IMR-90 (cell line): ENCODE data around the gene TRIM66. TPM values are rescaled to one million over a fixed set of nuclear protein-coding genes. Genes with fewer than 3 reads are reported as not detected.
A peak's percentile ranks its signal among the peaks of the same experiment; 100 is the strongest.

ENCODE experiments used
- ATAC-seq: fragments of 200-7000 bp; cut with Tn5 transposase; 2 replicates; pipeline ENCODE4 v1.9.1; 2020; ENCODE audit warnings: low read depth, mild to moderate bottlenecking, moderate library complexity
- BruUV-seq: library from RNA; stranded (reverse); fragments of 400-500 nt; replicated peaks from 2 replicates; lab custom pipeline; 2021; lab: Mats Ljungman, UMichigan
- CTCF ChIA-PET: fragments of 300-600 bp; formaldehyde crosslinking; extraction: SDS; loops from one replicate; lab custom pipeline; 2021; ENCODE audit warnings: antibody characterized with exemption; lab: Yijun Ruan, JAX
- POLR2A ChIA-PET: fragments of 300-600 bp; sonication (Branson Sonifier 250); formaldehyde crosslinking; loops from one replicate; lab custom pipeline; 2022; ENCODE audit warnings: antibody characterized with exemption; ENCODE audit not compliant: unreplicated experiment; lab: Charles Lee
- DNase-seq: peaks from one replicate; pipeline ENCODE4 v3.0.0; 2013
- H2AFZ ChIP-seq: replicated peaks from 2 replicates; pipeline ENCODE3; 2013; ENCODE audit warnings: low read length, mild to moderate bottlenecking; ENCODE audit not compliant: poor library complexity
- H2AK5ac ChIP-seq: 2 replicates; pipeline ENCODE4 v1.6.1; 2013; ENCODE audit warnings: low read depth, low read length, inconsistent platforms
- H2AK9ac ChIP-seq: replicated peaks from 2 replicates; pipeline ENCODE3; 2013; ENCODE audit warnings: mild to moderate bottlenecking, low read depth, low read length, moderate library complexity; ENCODE audit not compliant: poor library complexity
- H2BK120ac ChIP-seq: 2 replicates; pipeline ENCODE4 v1.6.1; 2013; ENCODE audit warnings: low read depth, low read length, inconsistent platforms
- H2BK15ac ChIP-seq: 3 replicates; pipeline ENCODE4 v1.6.1; 2013; ENCODE audit warnings: low read depth, low read length, inconsistent platforms
- H2BK20ac ChIP-seq: 2 replicates; pipeline ENCODE4 v1.6.1; 2013; ENCODE audit warnings: low read depth, mild to moderate bottlenecking, inconsistent platforms, low read length, moderate library complexity
- H2BK5ac ChIP-seq: 2 replicates; pipeline ENCODE4 v1.6.1; 2013; ENCODE audit warnings: mild to moderate bottlenecking, low read depth, low read length, inconsistent platforms; ENCODE audit not compliant: poor library complexity, severe bottlenecking
- H3K14ac ChIP-seq: replicated peaks from 2 replicates; pipeline ENCODE4 v1.6.1; 2013; ENCODE audit warnings: low read depth, low read length, inconsistent platforms
- H3K18ac ChIP-seq: 2 replicates; pipeline ENCODE4 v1.6.1; 2013; ENCODE audit warnings: low read depth, low read length, control low read depth
- H3K23ac ChIP-seq: 2 replicates; pipeline ENCODE4 v1.6.1; 2013; ENCODE audit warnings: low read depth, low read length, inconsistent platforms
- H3K27ac ChIP-seq: 2 replicates; pipeline ENCODE4 v1.5.1; 2013; ENCODE audit warnings: mild to moderate bottlenecking, control low read depth, low read length; ENCODE audit not compliant: insufficient read depth
- H3K27me3 ChIP-seq: 2 replicates; pipeline ENCODE4 v1.6.1; 2013; ENCODE audit warnings: low read length; ENCODE audit not compliant: control insufficient read depth, insufficient read depth
- H3K36me3 ChIP-seq: 2 replicates; pipeline ENCODE4 v1.6.1; 2013; ENCODE audit warnings: low read length, mixed read lengths; ENCODE audit not compliant: control insufficient read depth, insufficient read depth
- H3K4ac ChIP-seq: 2 replicates; pipeline ENCODE4 v1.6.1; 2013; ENCODE audit warnings: low read depth, low read length, inconsistent platforms
- H3K4me1 ChIP-seq: 2 replicates; pipeline ENCODE4 v1.6.1; 2013; ENCODE audit warnings: low read length, mixed read lengths; ENCODE audit not compliant: control insufficient read depth, insufficient read depth
- H3K4me2 ChIP-seq: 2 replicates; pipeline ENCODE4 v1.6.1; 2013; ENCODE audit warnings: low read depth, mild to moderate bottlenecking, control low read depth, low read length, moderate library complexity
- H3K4me3 ChIP-seq: 2 replicates; pipeline ENCODE4 v1.5.1; 2013; ENCODE audit warnings: low read depth, mild to moderate bottlenecking, control low read depth, low read length, moderate library complexity; ENCODE audit not compliant: insufficient read depth
- H3K56ac ChIP-seq: 2 replicates; pipeline ENCODE4 v1.6.1; 2013; ENCODE audit warnings: low read length, inconsistent platforms; ENCODE audit not compliant: insufficient read depth; ENCODE audit errors: extremely low read depth
- H3K79me1 ChIP-seq, 2 experiments: 2 replicates each; pipeline ENCODE4 v1.6.1; 2013; ENCODE audit warnings: low read length in 2 of 2, inconsistent platforms in 1 of 2, low read depth in 1 of 2
- H3K9ac ChIP-seq: 2 replicates; pipeline ENCODE4 v1.6.1; 2013; ENCODE audit warnings: low read depth, low read length, control low read depth
- H3K9me1 ChIP-seq: 2 replicates; pipeline ENCODE4 v1.6.1; 2013; ENCODE audit warnings: low read length, inconsistent platforms; ENCODE audit not compliant: insufficient read depth
- H3K9me3 ChIP-seq: 2 replicates; pipeline ENCODE4 v1.6.1; 2013; ENCODE audit warnings: low read length; ENCODE audit not compliant: control insufficient read depth, insufficient read depth
- H4K20me1 ChIP-seq: 2 replicates; pipeline ENCODE4 v1.6.1; 2013; ENCODE audit warnings: low read length, inconsistent platforms; ENCODE audit not compliant: insufficient read depth
- H4K5ac ChIP-seq: 2 replicates; pipeline ENCODE4 v1.6.1; 2013; ENCODE audit warnings: mild to moderate bottlenecking, low read depth, low read length, control low read depth
- H4K8ac ChIP-seq, 2 experiments: 2 replicates each; pipeline ENCODE4 v1.6.1; 2013; ENCODE audit warnings: low read depth in 2 of 2, low read length in 2 of 2, control low read depth in 1 of 2, inconsistent platforms in 1 of 2
- H4K91ac ChIP-seq: 2 replicates; pipeline ENCODE4 v1.6.1; 2013; ENCODE audit warnings: low read depth, low read length, inconsistent platforms; ENCODE audit not compliant: insufficient read depth
- CHD1 ChIP-seq: IDR thresholded peaks from 2 replicates; pipeline ENCODE4 v1.6.1; 2012; ENCODE audit warnings: low read depth, low read length, improper control_type of control experiment
- CTCF ChIP-seq: conservative IDR thresholded peaks from 2 replicates; pipeline ENCODE4 v1.5.1; 2012; ENCODE audit warnings: mild to moderate bottlenecking, low read depth, low read length, improper control_type of control experiment
- ELK1 ChIP-seq: fragments of 150-350 bp; IDR thresholded peaks from 2 replicates; pipeline ENCODE4 v1.6.1; 2016; ENCODE audit warnings: low read depth, mild to moderate bottlenecking, low read length, moderate library complexity, borderline replicate concordance
- FOS ChIP-seq: fragments of 150-350 bp; IDR thresholded peaks from 2 replicates; pipeline ENCODE4 v1.6.1; 2016; ENCODE audit warnings: low read depth, low read length
- MXI1 ChIP-seq: IDR thresholded peaks from 2 replicates; pipeline ENCODE4 v1.6.1; 2012; ENCODE audit warnings: low read depth, mild to moderate bottlenecking, low read length, moderate library complexity, borderline replicate concordance
- NFE2L2 ChIP-seq: fragments of 150-350 bp; IDR thresholded peaks from 2 replicates; pipeline ENCODE4 v1.6.1; 2016; ENCODE audit warnings: low read depth, mild to moderate bottlenecking, low read length
- POLR2A ChIP-seq: IDR thresholded peaks from 2 replicates; pipeline ENCODE4 v1.6.1; 2012; ENCODE audit warnings: mild to moderate bottlenecking, low read depth, low read length
- RAD21 ChIP-seq: IDR thresholded peaks from 2 replicates; pipeline ENCODE4 v1.6.1; 2012; ENCODE audit warnings: low read length, improper control_type of control experiment
- RCOR1 ChIP-seq: IDR thresholded peaks from 2 replicates; pipeline ENCODE4 v1.6.1; 2012; ENCODE audit warnings: mild to moderate bottlenecking, low read length, improper control_type of control experiment; ENCODE audit not compliant: insufficient replicate concordance
- SMC3 ChIP-seq: fragments of 150-350 bp; IDR thresholded peaks from 2 replicates; pipeline ENCODE4 v1.6.1; 2016; ENCODE audit warnings: low read depth, mild to moderate bottlenecking, antibody characterized with exemption, low read length, moderate library complexity
- USF2 ChIP-seq: fragments of 150-350 bp; IDR thresholded peaks from 2 replicates; pipeline ENCODE4 v1.6.1; 2017; ENCODE audit warnings: mild to moderate bottlenecking, antibody characterized with exemption, low read length, low read depth
- WGBS, 2 experiments: methylation state at CpG; one replicate each; pipeline versions ENCODE4 v1.1.5 to v1.1.7; 2013; ENCODE audit warnings: missing lambda C conversion rate in 2 of 2; ENCODE audit not compliant: insufficient read length in 1 of 2; ENCODE audit errors: extremely low coverage in 2 of 2; 5-methylcytosine and 5-hydroxymethylcytosine counted together
- dilution Hi-C: fragments of 300-500 bp; cut with HindIII; formaldehyde crosslinking; loops from one replicate; pipeline ENCODE4 v1.14.3; 2018; ENCODE audit warnings: low sequenced_read_pairs; ENCODE audit not compliant: unreplicated experiment
- in situ Hi-C: fragments of 300-500 bp; cut with MboI; formaldehyde crosslinking; loops from 3 replicates; pipeline ENCODE4 v1.14.3; 2019; ENCODE audit warnings: low sequenced_read_pairs, inconsistent platforms, mixed read lengths
- intact Hi-C: fragments of 100-400 bp; cut with micrococcal nuclease; formaldehyde crosslinking; loops from 2 replicates; pipeline ENCODE4 v1.10.0; 2022
- polyA plus RNA-seq, 3 experiments: library from polyadenylated mRNA; depleted of rRNA; stranded (reverse); fragments of >200 nt; gene quantifications; 2 replicates each; pipeline ENCODE4 v1.2.3, GENCODE V29; 2012; ENCODE audit warnings: low replicate concordance in 1 of 3
- total RNA-seq: library from RNA; depleted of rRNA; stranded (reverse); fragments of >200 nt; gene quantifications from 2 replicates; pipeline ENCODE4 v1.2.3, GENCODE V29; 2012

TRIM66 gene
- total and polyA plus RNA-seq, 2 of the 4 experiments (the other 2 are of a cell fraction), result 4.4 to 5.0 TPM

- peaks cover 37% of the 10 kb centered on the region for H3K36me3 ChIP-seq
- no peak overlapping the region for H4K5ac ChIP-seq
- dilution Hi-C loops (no loop called here), in situ Hi-C loops (no loop called here), intact Hi-C loops (loop anchor here (10.0 kb wide), 1 partner anchor 188 kb away; the partner anchor contains the start of gene AKIP1)
- peak overlapping the region; percentile 42 for H4K91ac ChIP-seq
- 0 out of 2 replicates have a peak overlapping the region, but pooled peaks have one; percentile 44 for H2BK20ac ChIP-seq
- H2AK9ac ChIP-seq, result no peak overlapping the region
- no peak overlapping the region for H2BK120ac ChIP-seq
- peak overlapping the region; percentile 15; the same call in 1 of the 2 replicates for H3K4ac ChIP-seq
- H3K4me3 ChIP-seq, result no peak overlapping the region
- no peak overlapping the region for H3K14ac ChIP-seq
- TF ChIP-seq CTCF (no peak), SMC3 (no peak), USF2 (no peak), MXI1 (no peak), POLR2A (no peak), CHD1 (no peak), ELK1 (no peak), RAD21 (no peak), NFE2L2 (no peak), RCOR1 (no peak), FOS (no peak)
- H3K23ac ChIP-seq, result peak overlapping the region; percentile 61
- no peak overlapping the region for H2BK5ac ChIP-seq
- H3K27me3 ChIP-seq, result no peaks in the 10 kb centered on the region
- H3K79me1 ChIP-seq, result peaks cover 18 to 84% of the 10 kb centered on the region in 2 experiments
- no peaks in the 10 kb centered on the region for H3K9me3 ChIP-seq
- peaks cover 36% of the 10 kb centered on the region for H3K4me1 ChIP-seq
- no peak overlapping the region for H3K18ac ChIP-seq
- H3K27ac ChIP-seq, result no peak overlapping the region
- 90% methylated on average over 2 of the region's 4 CpGs; no CpG with 5 or more reads in 1 of the 2 experiments for WGBS, 2 experiments
- H2BK15ac ChIP-seq, result peak overlapping the region; percentile 67; the same call in 2 of the 3 replicates
- peaks cover 51% of the 10 kb centered on the region for H3K9me1 ChIP-seq
- DNase-seq, result no peak
- no peak for ATAC-seq
- H3K56ac ChIP-seq, result no peak overlapping the region
- H4K20me1 ChIP-seq, result no peaks in the 10 kb centered on the region
- H3K4me2 ChIP-seq, result no peak overlapping the region
- ChIA-PET POLR2A (interaction anchor here (0.5 kb wide), 1 partner anchor 17 kb away, joined by 3 read pairs; no protein-coding TSS in a partner anchor), CTCF (interaction anchor here (0.6 to 0.8 kb wide), 2 partner anchors 10 to 83 kb away, joined by 3 to 5 read pairs; no protein-coding TSS in a partner anchor)
- H4K8ac ChIP-seq, result no peak overlapping the region; a peak in 1 of 4 replicates
- H2AK5ac ChIP-seq, result peak overlapping the region; percentile 30; the same call in 1 of the 2 replicates
- no peak overlapping the region for H2AFZ ChIP-seq
- BruUV-seq, result no TSS peak
- H3K9ac ChIP-seq, result no peak overlapping the region
These were observed 43.9 kb upstream of the TRIM66 start for GRCh38 chr11:8726395-8726794.
